Measurements from ENCODE around the gene NOS3.

DNA sequence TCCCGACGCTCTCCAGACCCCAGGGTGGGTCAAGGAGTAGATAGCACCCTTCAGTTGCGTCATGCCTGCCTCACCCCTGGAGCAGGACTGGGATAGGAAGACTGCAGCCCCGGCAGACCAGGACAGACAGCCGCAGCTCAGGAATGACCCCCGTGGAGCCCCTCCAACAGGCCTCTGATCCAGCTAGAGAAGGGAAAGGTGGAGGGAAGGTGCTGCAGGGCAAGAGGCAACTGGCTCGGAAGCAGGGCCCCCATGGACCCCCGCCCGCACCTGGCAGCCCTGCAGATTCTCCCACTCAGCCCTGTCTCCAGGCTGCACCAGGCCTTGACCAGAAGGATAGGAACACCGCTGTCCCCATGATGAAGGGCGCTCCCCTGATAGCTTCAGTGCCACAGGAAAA, 20.4 kb upstream of the NOS3 start:
- TF ChIP-seq, protein P1, sequence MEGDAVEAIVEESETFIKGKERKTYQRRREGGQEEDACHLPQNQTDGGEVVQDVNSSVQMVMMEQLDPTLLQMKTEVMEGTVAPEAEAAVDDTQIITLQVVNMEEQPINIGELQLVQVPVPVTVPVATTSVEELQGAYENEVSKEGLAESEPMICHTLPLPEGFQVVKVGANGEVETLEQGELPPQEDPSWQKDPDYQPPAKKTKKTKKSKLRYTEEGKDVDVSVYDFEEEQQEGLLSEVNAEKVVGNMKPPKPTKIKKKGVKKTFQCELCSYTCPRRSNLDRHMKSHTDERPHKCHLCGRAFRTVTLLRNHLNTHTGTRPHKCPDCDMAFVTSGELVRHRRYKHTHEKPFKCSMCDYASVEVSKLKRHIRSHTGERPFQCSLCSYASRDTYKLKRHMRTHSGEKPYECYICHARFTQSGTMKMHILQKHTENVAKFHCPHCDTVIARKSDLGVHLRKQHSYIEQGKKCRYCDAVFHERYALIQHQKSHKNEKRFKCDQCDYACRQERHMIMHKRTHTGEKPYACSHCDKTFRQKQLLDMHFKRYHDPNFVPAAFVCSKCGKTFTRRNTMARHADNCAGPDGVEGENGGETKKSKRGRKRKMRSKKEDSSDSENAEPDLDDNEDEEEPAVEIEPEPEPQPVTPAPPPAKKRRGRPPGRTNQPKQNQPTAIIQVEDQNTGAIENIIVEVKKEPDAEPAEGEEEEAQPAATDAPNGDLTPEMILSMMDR (IDR thresholded peaks at IDR 0.05; ENCODE audit: extremely low read depth in 1 of 2, insufficient read depth in 1 of 2, low read depth in 1 of 2, low read length in 2 of 2), result no peak
- TF ChIP-seq MYC (IDR thresholded peaks at IDR 0.05; ENCODE audit: low read depth, low read length), result no peak
- no peak for TF ChIP-seq POLR2AphosphoS5 (IDR thresholded peaks at IDR 0.05; ENCODE audit: insufficient read depth, low read depth, low read length)
- TF ChIP-seq, protein P2, sequence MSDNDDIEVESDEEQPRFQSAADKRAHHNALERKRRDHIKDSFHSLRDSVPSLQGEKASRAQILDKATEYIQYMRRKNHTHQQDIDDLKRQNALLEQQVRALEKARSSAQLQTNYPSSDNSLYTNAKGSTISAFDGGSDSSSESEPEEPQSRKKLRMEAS (IDR thresholded peaks at IDR 0.05; ENCODE audit: insufficient read depth, insufficient read length), result no peak
- no peak for TF ChIP-seq POLR2A (IDR thresholded peaks at IDR 0.05; ENCODE audit: low read depth, low read length)
